ENCODE measurements around the gene ENTHD1.

The ENTHD1 gene

GRCh38 chr22:39713799-39714290 is 179.7 kb downstream of the ENTHD1 start:
- DNase-seq (ENCODE audit: low spot score): no peak

- DNase-seq (ENCODE audit: low spot score): no peak
Measured at GRCh38 chr22:39712751-39713525, 180.6 kb downstream of the ENTHD1 start.

- no peak for DNase-seq (ENCODE audit: low spot score)
Measured at GRCh38 chr22:39712081-39712480, 181.5 kb downstream of the ENTHD1 start.

GRCh38 chr22:39710380-39711150 is 183.0 kb downstream of the ENTHD1 start:
- DNase-seq (ENCODE audit: low spot score): no peak

- no peak for DNase-seq (ENCODE audit: low spot score)
Measured at GRCh38 chr22:39707816-39708215, 185.7 kb downstream of the ENTHD1 start.

GRCh38 chr22:39707351-39707750 is 186.2 kb downstream of the ENTHD1 start:
- DNase-seq (ENCODE audit: low spot score): no peak

- no peak for DNase-seq (ENCODE audit: low spot score)
Measured at GRCh38 chr22:39706376-39707140, 187.0 kb downstream of the ENTHD1 start.

GRCh38 chr22:39705386-39705785 is 188.2 kb downstream of the ENTHD1 start:
- DNase-seq (ENCODE audit: low spot score): no peak

GRCh38 chr22:39703928-39704639 is 189.5 kb downstream of the ENTHD1 start:
- DNase-seq (ENCODE audit: low spot score): no peak

- DNase-seq (ENCODE audit: low spot score): no peak
Measured at GRCh38 chr22:39703091-39703490, 190.5 kb downstream of the ENTHD1 start.

GRCh38 chr22:39700565-39700964 is 193.0 kb downstream of the ENTHD1 start:
- no peak for DNase-seq (ENCODE audit: low spot score)

GRCh38 chr22:39699631-39700360 is 193.8 kb downstream of the ENTHD1 start:
- no peak for DNase-seq (ENCODE audit: low spot score)

- no peak for DNase-seq (ENCODE audit: low spot score)
Measured at GRCh38 chr22:39697790-39698430, 195.7 kb downstream of the ENTHD1 start.

- no peak for DNase-seq (ENCODE audit: low spot score)
Measured at GRCh38 chr22:39693943-39694500, 199.5 kb downstream of the ENTHD1 start.

All from CD4-positive, alpha-beta T cell treated with Interleukin-15 for 4 hours (primary cell).